GM23248 (cell line): ENCODE measurements around the gene C1QC. TPM values are rescaled to one million over a fixed set of nuclear protein-coding genes. Genes with fewer than 3 reads are reported as not detected.

Source experiments
- DNase-seq: peaks from one replicate; pipeline ENCODE4 v3.0.0-alpha.2; 2015
- H2AFZ ChIP-seq: fragments of 200-600 bp; sonication (generic); 2 replicates; pipeline ENCODE4 v1.6.1; 2016; ENCODE audit warnings: antibody characterized with exemption
- H3F3A ChIP-seq: fragments of 200-600 bp; sonication (generic); 2 replicates; pipeline ENCODE4 v1.6.1; 2016; ENCODE audit warnings: mild to moderate bottlenecking, antibody characterized with exemption, mixed run types; ENCODE audit not compliant: insufficient read depth
- H3K27ac ChIP-seq: fragments of 200-600 bp; sonication (generic); 2 replicates; pipeline ENCODE4 v1.5.1; 2016; ENCODE audit warnings: mild to moderate bottlenecking
- H3K27me3 ChIP-seq: fragments of 200-600 bp; sonication (generic); replicated peaks from 2 replicates; pipeline ENCODE4 v1.6.1; 2016; ENCODE audit warnings: mild to moderate bottlenecking; ENCODE audit not compliant: insufficient read depth
- H3K36me3 ChIP-seq: fragments of 200-600 bp; sonication (generic); 2 replicates; pipeline ENCODE4 v1.6.1; 2016; ENCODE audit warnings: low read depth, mild to moderate bottlenecking
- H3K4me1 ChIP-seq: fragments of 200-600 bp; sonication (generic); 2 replicates; pipeline ENCODE4 v1.6.1; 2016; ENCODE audit warnings: mild to moderate bottlenecking; ENCODE audit not compliant: insufficient read depth
- H3K4me2 ChIP-seq: fragments of 200-600 bp; sonication (generic); one replicate; pipeline ENCODE4 v1.6.1; 2016; ENCODE audit warnings: mild to moderate bottlenecking; ENCODE audit not compliant: unreplicated experiment
- H3K4me3 ChIP-seq: fragments of 200-600 bp; sonication (generic); 2 replicates; pipeline ENCODE4 v1.5.1; 2016; ENCODE audit warnings: mild to moderate bottlenecking
- H3K79me2 ChIP-seq: fragments of 200-600 bp; sonication (generic); 2 replicates; pipeline ENCODE4 v1.6.1; 2016; ENCODE audit warnings: mild to moderate bottlenecking; ENCODE audit not compliant: insufficient read depth
- H3K9ac ChIP-seq: fragments of 200-600 bp; sonication (generic); 2 replicates; pipeline ENCODE4 v1.6.1; 2016; ENCODE audit warnings: mild to moderate bottlenecking
- H3K9me2 ChIP-seq: fragments of 200-600 bp; sonication (generic); 2 replicates; pipeline ENCODE4 v1.6.1; 2016; ENCODE audit warnings: mixed run types, mild to moderate bottlenecking, moderate library complexity; ENCODE audit not compliant: insufficient read depth
- H3K9me3 ChIP-seq: fragments of 200-600 bp; sonication (generic); one replicate; pipeline ENCODE4 v1.6.1; 2017; ENCODE audit warnings: low read depth
- H4K20me1 ChIP-seq: fragments of 200-600 bp; sonication (generic); 2 replicates; pipeline ENCODE4 v1.6.0; 2016; ENCODE audit not compliant: insufficient read depth
- EZH2 ChIP-seq: fragments of 200-600 bp; sonication (generic); IDR thresholded peaks from 2 replicates; pipeline ENCODE4 v1.6.1; 2018; ENCODE audit warnings: antibody characterized with exemption, mild to moderate bottlenecking; ENCODE audit not compliant: insufficient read depth, poor library complexity, severe bottlenecking
- EZH2phosphoT487 ChIP-seq: fragments of 200-600 bp; sonication (generic); IDR thresholded peaks from 2 replicates; pipeline ENCODE4 v1.6.1; 2018; ENCODE audit warnings: antibody characterized with exemption, moderate library complexity, mild to moderate bottlenecking, low read depth; ENCODE audit not compliant: insufficient read depth
- WGBS, 2 experiments: methylation state at CpG; one replicate each; pipeline ENCODE4 v1.1.6; 2015 to 2017; ENCODE audit warnings: low lambda C conversion rate in 2 of 2, low coverage in 1 of 2; ENCODE audit errors: missing lambda C conversion rate in 2 of 2; 5-methylcytosine and 5-hydroxymethylcytosine counted together
- in situ Hi-C: fragments of 300-500 bp; cut with MboI; formaldehyde crosslinking; loops from 2 replicates; pipeline ENCODE4 v1.15.0; 2020
- polyA plus RNA-seq: library from polyadenylated mRNA; unstranded; fragments of >200 nt; fragmentation: Nextera tagmentation; extraction: Ambion mirVana; gene quantifications from 2 replicates; pipeline ENCODE4 v1.2.1, GENCODE V29; 2016
- total RNA-seq: library from RNA; depleted of rRNA; stranded (reverse); fragments of >200 nt; shearing (Covaris generic); gene quantifications from 2 replicates; pipeline ENCODE4 v1.2.3, GENCODE V29; 2014

The C1QC gene
- total and polyA plus RNA-seq, 2 experiments from 2014 or later = not detected

DNA sequence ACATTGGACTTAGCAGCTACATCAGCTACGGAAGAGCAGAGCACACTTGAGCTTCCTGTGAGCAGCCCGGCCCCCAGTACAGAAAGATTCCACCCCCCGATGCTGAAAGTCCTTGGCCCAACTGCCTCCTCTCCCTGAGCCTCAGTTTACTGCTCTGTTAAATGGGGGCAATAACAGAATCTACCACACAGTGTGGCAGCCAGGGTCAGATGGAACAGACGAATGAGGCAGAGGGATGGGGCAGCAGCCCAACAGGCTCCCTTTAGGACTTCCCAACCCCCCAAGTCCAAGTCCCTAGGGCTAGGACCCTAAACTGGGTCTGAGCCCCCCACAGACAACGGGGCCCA is 29.9 kb upstream of the C1QC start:
- Histone ChIP-seq H3K27me3 (peaks cover 36% of the 10 kb centered on the region), H3K36me3 (no peaks in the 10 kb centered on the region), H4K20me1 (no peaks in the 10 kb centered on the region), H3K9ac (no peak overlapping the region), H3K9me2 (no peaks in the 10 kb centered on the region), H3K4me1 (no peaks in the 10 kb centered on the region), H2AFZ (no peak overlapping the region), H3K4me3 (no peak overlapping the region), H3K27ac (no peak overlapping the region), H3K4me2 (no peak overlapping the region), H3F3A (no peaks in the 10 kb centered on the region), H3K9me3 (no peaks in the 10 kb centered on the region), H3K79me2 (no peaks in the 10 kb centered on the region)
- no peak for DNase-seq
- WGBS, 2 experiments = 33 to 45% methylated on average over 5 of the region's 5 CpGs
- in situ Hi-C loops = no loop called here
- TF ChIP-seq EZH2 (no peak), EZH2phosphoT487 (no peak)

DNA sequence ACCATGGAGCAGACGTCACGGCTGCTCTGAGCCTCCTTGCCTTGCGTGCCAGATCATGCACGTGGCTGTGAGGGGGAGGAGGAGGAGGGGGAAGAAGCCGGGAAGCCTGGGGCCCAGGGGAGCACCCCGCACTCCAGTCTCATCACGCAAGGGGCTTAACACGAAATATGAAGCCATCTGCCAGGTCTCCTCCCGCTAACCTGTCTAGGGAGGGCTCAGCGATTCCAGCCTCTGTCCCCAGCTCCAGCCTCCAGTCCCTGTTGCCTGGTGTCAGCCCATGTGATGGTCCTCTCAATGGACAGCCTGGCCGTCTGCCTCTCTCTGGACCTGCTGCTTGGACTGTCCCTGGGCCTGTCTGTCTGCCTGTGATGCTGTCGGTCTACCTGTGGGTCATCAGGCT is 29.5 kb upstream of the C1QC start:
- DNase-seq = no peak
- WGBS, 2 experiments = 37 to 38% methylated on average over 10 to 12 of the region's 12 CpGs
- no peaks in the 10 kb centered on the region for H3K9me3 ChIP-seq
- H3K9me2 ChIP-seq = no peaks in the 10 kb centered on the region
- H3K36me3 ChIP-seq = no peaks in the 10 kb centered on the region
- no peaks in the 10 kb centered on the region for H4K20me1 ChIP-seq
- no peak overlapping the region for H3K9ac ChIP-seq
- H3K4me1 ChIP-seq = no peaks in the 10 kb centered on the region
- in situ Hi-C loops = no loop called here
- H3K4me2 ChIP-seq = no peak overlapping the region
- no peak overlapping the region for H3K27ac ChIP-seq
- H3K27me3 ChIP-seq = peaks cover 35% of the 10 kb centered on the region
- no peak overlapping the region for H2AFZ ChIP-seq
- TF ChIP-seq EZH2 (no peak), EZH2phosphoT487 (no peak)
- no peak overlapping the region for H3K4me3 ChIP-seq
- no peaks in the 10 kb centered on the region for H3F3A ChIP-seq
- H3K79me2 ChIP-seq = no peaks in the 10 kb centered on the region

DNA sequence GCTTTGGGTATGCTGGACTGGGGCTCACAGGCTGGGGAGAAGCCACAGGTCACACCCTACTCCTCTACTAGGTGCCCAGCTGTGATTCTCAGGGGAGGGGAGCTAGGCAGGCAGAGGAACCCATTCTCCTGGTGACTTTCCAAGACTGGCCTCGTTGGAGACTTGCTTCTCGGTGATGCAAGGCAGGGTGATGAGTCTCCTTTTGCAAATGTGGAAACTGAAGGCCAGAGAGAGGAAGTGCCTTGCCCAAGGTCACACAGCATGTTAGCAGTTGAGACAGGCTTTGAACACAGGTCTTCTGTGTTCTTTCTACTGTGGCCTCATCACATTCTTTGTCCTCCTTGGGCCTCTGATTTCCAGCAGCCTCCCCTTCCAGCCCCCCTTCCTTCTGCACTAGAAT is 27.5 kb upstream of the C1QC start:
- Histone ChIP-seq H3K4me1 (no peaks in the 10 kb centered on the region), H3K4me2 (no peak overlapping the region), H3K9ac (no peak overlapping the region), H4K20me1 (no peaks in the 10 kb centered on the region), H3K9me2 (no peaks in the 10 kb centered on the region), H3K4me3 (no peak overlapping the region), H3K36me3 (no peaks in the 10 kb centered on the region), H3F3A (no peaks in the 10 kb centered on the region), H3K27me3 (peaks cover 45% of the 10 kb centered on the region), H3K79me2 (no peaks in the 10 kb centered on the region), H3K9me3 (no peaks in the 10 kb centered on the region), H2AFZ (no peak overlapping the region), H3K27ac (no peak overlapping the region)
- 28 to 32% methylated on average over 2 of the region's 2 CpGs for WGBS, 2 experiments
- DNase-seq = no peak
- in situ Hi-C loops = no loop called here
- TF ChIP-seq EZH2phosphoT487 (no peak), EZH2 (no peak)

DNA sequence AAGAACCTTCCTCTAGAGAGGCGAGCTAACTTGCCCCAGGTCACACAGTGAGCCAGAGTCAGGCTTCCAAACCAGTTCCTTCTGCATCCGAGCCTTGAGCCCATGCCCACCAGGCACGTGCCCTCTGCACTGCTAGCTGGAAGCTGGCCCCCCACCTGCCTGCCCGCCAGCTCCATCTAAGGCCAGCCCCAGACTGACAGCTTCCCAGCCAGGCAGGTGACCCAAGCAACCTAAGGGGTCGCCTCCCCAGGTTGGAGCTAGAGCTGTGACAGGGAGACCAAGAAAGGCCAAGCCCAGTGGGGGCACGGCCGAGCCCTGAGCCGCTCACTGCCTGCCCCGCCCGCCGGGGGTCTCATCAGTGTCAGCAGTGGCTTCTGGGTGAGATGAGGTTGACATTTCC is 26.9 kb upstream of the C1QC start:
- H3K4me1 ChIP-seq = no peaks in the 10 kb centered on the region
- peaks cover 52% of the 10 kb centered on the region for H3K27me3 ChIP-seq
- 21 to 28% methylated on average over 11 of the region's 11 CpGs for WGBS, 2 experiments

DNA sequence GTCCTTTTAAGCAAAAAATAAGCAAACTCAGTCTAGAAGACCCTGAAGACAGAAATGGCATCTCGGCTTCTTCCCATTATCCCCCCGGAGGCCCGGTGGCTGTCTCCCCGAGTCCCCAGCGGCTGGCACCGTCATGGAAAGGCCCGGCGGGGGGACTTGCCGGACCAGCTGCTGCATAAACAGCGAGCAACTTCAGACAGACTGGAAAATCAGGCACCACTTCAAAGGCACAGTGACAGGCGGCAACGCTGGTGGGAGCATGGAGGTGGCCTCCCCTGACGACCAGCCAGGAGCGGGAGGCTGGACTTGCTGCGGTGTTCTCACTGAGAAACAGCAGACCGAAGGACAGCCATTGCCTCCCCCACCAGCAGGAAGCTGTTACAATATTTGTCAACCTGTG is 25.4 kb upstream of the C1QC start:
- Histone ChIP-seq H3K4me1 (no peaks in the 10 kb centered on the region), H2AFZ (no peak overlapping the region), H3K9me2 (no peaks in the 10 kb centered on the region), H4K20me1 (no peaks in the 10 kb centered on the region), H3K27me3 (peaks cover 60% of the 10 kb centered on the region), H3K36me3 (no peaks in the 10 kb centered on the region), H3K79me2 (no peaks in the 10 kb centered on the region), H3K9me3 (no peaks in the 10 kb centered on the region), H3K9ac (no peak overlapping the region), H3K27ac (no peak overlapping the region), H3F3A (no peaks in the 10 kb centered on the region), H3K4me3 (no peak overlapping the region), H3K4me2 (no peak overlapping the region)
- no peak for DNase-seq
- 13 to 20% methylated on average over 16 of the region's 16 CpGs for whole genome bisulfite sequencing, 2 experiments
- in situ Hi-C loops = no loop called here
- TF ChIP-seq EZH2 (no peak), EZH2phosphoT487 (no peak)

More for the DNA sequence above, 26.9 kb upstream of the C1QC start:
- no peak for DNase-seq
- no peaks in the 10 kb centered on the region for H3K79me2 ChIP-seq
- no peak overlapping the region for H2AFZ ChIP-seq
- no peak overlapping the region for H3K4me2 ChIP-seq
- no peaks in the 10 kb centered on the region for H3F3A ChIP-seq
- H3K9ac ChIP-seq = no peak overlapping the region
- H3K36me3 ChIP-seq = no peaks in the 10 kb centered on the region
- TF ChIP-seq EZH2phosphoT487 (no peak), EZH2 (no peak)
- in situ Hi-C loops = no loop called here
- no peaks in the 10 kb centered on the region for H4K20me1 ChIP-seq
- no peak overlapping the region for H3K27ac ChIP-seq
- H3K9me2 ChIP-seq = no peaks in the 10 kb centered on the region
- no peak overlapping the region for H3K4me3 ChIP-seq
- H3K9me3 ChIP-seq = no peaks in the 10 kb centered on the region
